Keratinocyte (primary cell): ENCODE measurements around the gene UNC13B.

Experiments
- CTCF ChIP-seq, 3 experiments: IDR thresholded peaks in 1 of 3; conservative IDR thresholded peaks in 1 of 3; optimal IDR thresholded peaks in 1 of 3; 2 replicates in 2 of 3; 3 replicates in 1 of 3; pipeline versions ENCODE3 to v1.5.1; 2011; ENCODE audit warnings: low read length in 3 of 3, mild to moderate bottlenecking in 3 of 3, moderate library complexity in 2 of 3, control low read depth in 1 of 3, inconsistent platforms in 1 of 3; ENCODE audit not compliant: insufficient read depth in 2 of 3; ENCODE audit errors: extremely low read depth in 1 of 3
- EZH2 ChIP-seq: IDR thresholded peaks from one replicate; pipeline ENCODE4 v1.6.1; 2012; ENCODE audit warnings: inconsistent platforms, mild to moderate bottlenecking, low read length, moderate library complexity

- no peak for TF ChIP-seq CTCF (optimal IDR thresholded peaks at IDR 0.05 in 1 of 3, IDR thresholded peaks at IDR 0.05 in 1 of 3, conservative IDR thresholded peaks at IDR 0.05 in 1 of 3; ENCODE audit: extremely low read depth in 1 of 3, insufficient read depth in 2 of 3, low read length in 3 of 3)
- no peak for TF ChIP-seq EZH2
Measured at GRCh38 chr9:35414889-35415288, 253.1 kb downstream of the UNC13B start.
